SKM-1 (cell line): Measurements from ENCODE around the gene ARHGAP4.

Experiments
- DNase-seq: peaks from one replicate; lab custom pipeline; 2025; ENCODE audit not compliant: unreplicated experiment; lab: John Stamatoyannopoulos, UW

The ARHGAP4 gene

GRCh38 chrX:153964105-153964504, 38.0 kb upstream of the ARHGAP4 start:
- DNase-seq = no peak

GRCh38 chrX:153963546-153963945, 37.5 kb upstream of the ARHGAP4 start:
- DNase-seq = no peak

GRCh38 chrX:153961292-153961691, 35.2 kb upstream of the ARHGAP4 start:
- no peak for DNase-seq

GRCh38 chrX:153960786-153961185, 34.7 kb upstream of the ARHGAP4 start:
- DNase-seq = no peak

- DNase-seq = no peak
Measured at GRCh38 chrX:153960077-153960476, 34.0 kb upstream of the ARHGAP4 start.

- no peak for DNase-seq
Measured at GRCh38 chrX:153959649-153960048, 33.6 kb upstream of the ARHGAP4 start.

- no peak for DNase-seq
Measured at GRCh38 chrX:153958605-153959004, 32.5 kb upstream of the ARHGAP4 start.

GRCh38 chrX:153957224-153957623, 31.2 kb upstream of the ARHGAP4 start:
- DNase-seq = no peak

- no peak for DNase-seq
Measured at GRCh38 chrX:153956044-153956907, 30.2 kb upstream of the ARHGAP4 start.

GRCh38 chrX:153955228-153955732, 29.2 kb upstream of the ARHGAP4 start:
- no peak for DNase-seq

GRCh38 chrX:153954558-153955227, 28.6 kb upstream of the ARHGAP4 start:
- DNase-seq = no peak

- DNase-seq = no peak
Measured at GRCh38 chrX:153953892-153954557, 28.0 kb upstream of the ARHGAP4 start.

- DNase-seq = no peak
Measured at GRCh38 chrX:153953342-153953830, 27.3 kb upstream of the ARHGAP4 start.

- no peak for DNase-seq
Measured at GRCh38 chrX:153952373-153953026, 26.4 kb upstream of the ARHGAP4 start.

GRCh38 chrX:153951683-153952372, 25.8 kb upstream of the ARHGAP4 start:
- DNase-seq = no peak

GRCh38 chrX:153950127-153950526, 24.1 kb upstream of the ARHGAP4 start:
- no peak for DNase-seq

- DNase-seq = no peak
Measured at GRCh38 chrX:153948847-153949805, 23.1 kb upstream of the ARHGAP4 start.

GRCh38 chrX:153948002-153948466, 22.0 kb upstream of the ARHGAP4 start:
- no peak for DNase-seq
